HK-2 (cell line): ENCODE results near the gene EFL1.
"Not testable (repeated sequence)": the region's sequence is repeated elsewhere in the genome, so short reads cannot be mapped to it uniquely, and the experiment has no call there.

Experiments used
- DNase-seq: peaks from one replicate; pipeline ENCODE4 v3.0.0-alpha.2; 2018; ENCODE audit not compliant: unreplicated experiment

The EFL1 gene

GRCh38 chr15:82281276-82281675 is 18.7 kb upstream of the EFL1 start:
- not testable (repeated sequence) for DNase-seq

- DNase-seq = no peak
These were observed 12.9 kb upstream of the EFL1 start for GRCh38 chr15:82275410-82275809.

GRCh38 chr15:82272154-82272553 is 9.6 kb upstream of the EFL1 start:
- no peak for DNase-seq

- not testable (repeated sequence) for DNase-seq
These were observed 5.9 kb upstream of the EFL1 start for GRCh38 chr15:82268454-82268853.

- not testable (repeated sequence) for DNase-seq
These were observed 4.6 kb upstream of the EFL1 start for GRCh38 chr15:82267137-82267536.

- no peak for DNase-seq
These were observed 816 bp upstream of the EFL1 start for GRCh38 chr15:82263350-82263749.

GRCh38 chr15:82261566-82262421 is 740 bp downstream of the EFL1 start:
- peak; percentile 34 for DNase-seq

- DNase-seq = not testable (repeated sequence)
These were observed 14.3 kb downstream of the EFL1 start for GRCh38 chr15:82248261-82248660.

GRCh38 chr15:82245956-82246355 is 16.6 kb downstream of the EFL1 start:
- DNase-seq = not testable (repeated sequence)

GRCh38 chr15:82243644-82244043 is 18.9 kb downstream of the EFL1 start:
- DNase-seq = not testable (repeated sequence)

- DNase-seq = not testable (repeated sequence)
These were observed 20.6 kb downstream of the EFL1 start for GRCh38 chr15:82241836-82242499.

- DNase-seq = no peak
These were observed 22.7 kb downstream of the EFL1 start for GRCh38 chr15:82239685-82240391.

- DNase-seq = not testable (repeated sequence)
These were observed 24.5 kb downstream of the EFL1 start for GRCh38 chr15:82237944-82238534.

GRCh38 chr15:82231842-82232241 is 30.7 kb downstream of the EFL1 start:
- no peak for DNase-seq

- DNase-seq = no peak
These were observed 31.3 kb downstream of the EFL1 start for GRCh38 chr15:82231233-82231632.

GRCh38 chr15:82228750-82229149 is 33.8 kb downstream of the EFL1 start:
- DNase-seq = no peak

GRCh38 chr15:82221535-82221934 is 41.0 kb downstream of the EFL1 start:
- peak; percentile 2 for DNase-seq

GRCh38 chr15:82216092-82216491 is 46.4 kb downstream of the EFL1 start:
- DNase-seq = not testable (repeated sequence)

- DNase-seq = not testable (repeated sequence)
These were observed 50.3 kb downstream of the EFL1 start for GRCh38 chr15:82212201-82212600.

- not testable (repeated sequence) for DNase-seq
These were observed 52.4 kb downstream of the EFL1 start for GRCh38 chr15:82210066-82210597.

- not testable (repeated sequence) for DNase-seq
These were observed 58.0 kb downstream of the EFL1 start for GRCh38 chr15:82204575-82204974.
